OCI-LY3 (cell line): ENCODE results near the gene LRRC17.
"Not testable (repeated sequence)": the region's sequence is repeated elsewhere in the genome, so short reads cannot be mapped to it uniquely, and the experiment has no call there.

ENCODE experiments used
- EZH2phosphoT487 ChIP-seq: fragments of 200-600 bp; shearing (Covaris generic); IDR thresholded peaks from 2 replicates; pipeline ENCODE4 v1.6.1; 2018; ENCODE audit warnings: antibody characterized with exemption, mixed run types, low read depth
- TF ChIP-seq, protein P1 (sequence below): fragments of 200-600, 300-600 bp; sonication (generic); IDR thresholded peaks from 2 replicates; pipeline ENCODE4 v1.5.1; 2014; ENCODE audit warnings: antibody characterized with exemption, low read length, low read depth

- TF ChIP-seq, protein P1, sequence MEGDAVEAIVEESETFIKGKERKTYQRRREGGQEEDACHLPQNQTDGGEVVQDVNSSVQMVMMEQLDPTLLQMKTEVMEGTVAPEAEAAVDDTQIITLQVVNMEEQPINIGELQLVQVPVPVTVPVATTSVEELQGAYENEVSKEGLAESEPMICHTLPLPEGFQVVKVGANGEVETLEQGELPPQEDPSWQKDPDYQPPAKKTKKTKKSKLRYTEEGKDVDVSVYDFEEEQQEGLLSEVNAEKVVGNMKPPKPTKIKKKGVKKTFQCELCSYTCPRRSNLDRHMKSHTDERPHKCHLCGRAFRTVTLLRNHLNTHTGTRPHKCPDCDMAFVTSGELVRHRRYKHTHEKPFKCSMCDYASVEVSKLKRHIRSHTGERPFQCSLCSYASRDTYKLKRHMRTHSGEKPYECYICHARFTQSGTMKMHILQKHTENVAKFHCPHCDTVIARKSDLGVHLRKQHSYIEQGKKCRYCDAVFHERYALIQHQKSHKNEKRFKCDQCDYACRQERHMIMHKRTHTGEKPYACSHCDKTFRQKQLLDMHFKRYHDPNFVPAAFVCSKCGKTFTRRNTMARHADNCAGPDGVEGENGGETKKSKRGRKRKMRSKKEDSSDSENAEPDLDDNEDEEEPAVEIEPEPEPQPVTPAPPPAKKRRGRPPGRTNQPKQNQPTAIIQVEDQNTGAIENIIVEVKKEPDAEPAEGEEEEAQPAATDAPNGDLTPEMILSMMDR = not testable (repeated sequence)
- not testable (repeated sequence) for TF ChIP-seq EZH2phosphoT487
These were observed 49.2 kb downstream of the LRRC17 start for GRCh38 chr7:102961993-102962392.
